ENCODE data around the gene TANGO6.

DNA sequence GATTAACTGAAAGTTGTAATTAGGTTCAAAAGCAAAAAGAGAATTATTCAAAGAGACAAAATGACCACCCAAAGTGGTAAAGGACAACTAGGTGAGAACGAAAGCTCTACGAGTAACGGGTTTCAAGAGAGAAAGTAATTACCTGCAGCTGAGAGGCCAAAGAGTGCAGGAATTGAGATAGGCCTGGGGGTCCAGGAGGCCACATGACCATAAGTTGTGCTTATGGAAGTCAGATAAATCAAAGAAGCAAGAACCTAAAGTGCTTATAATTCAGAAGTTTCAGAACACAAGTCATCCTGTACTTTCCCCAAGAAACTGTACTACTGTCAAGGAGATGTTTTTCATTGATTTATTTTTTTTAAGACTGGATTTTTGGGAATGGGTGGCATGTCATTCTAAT, 91.1 kb downstream of the TANGO6 start:
- TF ChIP-seq, protein P1, sequence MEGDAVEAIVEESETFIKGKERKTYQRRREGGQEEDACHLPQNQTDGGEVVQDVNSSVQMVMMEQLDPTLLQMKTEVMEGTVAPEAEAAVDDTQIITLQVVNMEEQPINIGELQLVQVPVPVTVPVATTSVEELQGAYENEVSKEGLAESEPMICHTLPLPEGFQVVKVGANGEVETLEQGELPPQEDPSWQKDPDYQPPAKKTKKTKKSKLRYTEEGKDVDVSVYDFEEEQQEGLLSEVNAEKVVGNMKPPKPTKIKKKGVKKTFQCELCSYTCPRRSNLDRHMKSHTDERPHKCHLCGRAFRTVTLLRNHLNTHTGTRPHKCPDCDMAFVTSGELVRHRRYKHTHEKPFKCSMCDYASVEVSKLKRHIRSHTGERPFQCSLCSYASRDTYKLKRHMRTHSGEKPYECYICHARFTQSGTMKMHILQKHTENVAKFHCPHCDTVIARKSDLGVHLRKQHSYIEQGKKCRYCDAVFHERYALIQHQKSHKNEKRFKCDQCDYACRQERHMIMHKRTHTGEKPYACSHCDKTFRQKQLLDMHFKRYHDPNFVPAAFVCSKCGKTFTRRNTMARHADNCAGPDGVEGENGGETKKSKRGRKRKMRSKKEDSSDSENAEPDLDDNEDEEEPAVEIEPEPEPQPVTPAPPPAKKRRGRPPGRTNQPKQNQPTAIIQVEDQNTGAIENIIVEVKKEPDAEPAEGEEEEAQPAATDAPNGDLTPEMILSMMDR (IDR thresholded peaks at IDR 0.05) = no peak
- no peak for TF ChIP-seq POLR2AphosphoS5 (IDR thresholded peaks at IDR 0.05)
- TF ChIP-seq EP300 (IDR thresholded peaks at IDR 0.05) = no peak
- no peak for TF ChIP-seq POLR2A (IDR thresholded peaks at IDR 0.05)

Measured in upper lobe of left lung (tissue), 4 donors.